Right lobe of liver (tissue), 4 donors: ENCODE measurements around the gene SLC29A2.

Experiments
- POLR2A ChIP-seq: fragments of 450-650 bp; IDR thresholded peaks from one replicate; pipeline ENCODE4 v1.6.1; 2017; ENCODE audit warnings: antibody characterized with exemption, mild to moderate bottlenecking
- TF ChIP-seq, protein P1 (sequence below), 4 donors: fragments of 200-600 bp in 3 of 4; fragments of 450-650 bp in 1 of 4; IDR thresholded peaks; one replicate each; pipeline versions ENCODE4 v1.5.1 to v1.8.0; 2016 to 2022; ENCODE audit warnings: antibody characterized with exemption in 4 of 4, mild to moderate bottlenecking in 2 of 4
- donor health status: DM: no; HTN: no; CAD: no.
- donor health status: DM: no; HTN: no; CAD: no.
- donor health status: DM: no; HTN: yes; CAD: no.

DNA sequence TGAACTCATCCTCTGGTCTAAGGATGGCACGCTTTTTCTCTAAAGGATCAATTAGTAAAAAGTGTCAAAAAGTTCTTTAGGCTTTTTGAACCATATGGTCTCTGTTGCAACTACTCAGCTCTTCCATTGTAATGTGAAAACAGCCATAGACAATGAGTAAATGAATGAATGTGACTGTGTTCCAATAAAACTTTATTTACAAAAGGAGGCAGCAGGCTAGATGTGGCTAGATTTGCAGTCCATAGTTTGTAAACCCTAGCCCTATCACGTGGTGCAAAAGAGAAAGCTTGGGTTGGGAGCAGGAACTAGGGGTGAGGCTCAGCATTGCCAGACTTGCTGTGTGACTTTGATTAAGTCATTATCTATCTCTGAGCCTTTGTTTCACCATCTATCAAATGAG lies 43.9 kb upstream of the SLC29A2 start:
- TF ChIP-seq, protein P1, sequence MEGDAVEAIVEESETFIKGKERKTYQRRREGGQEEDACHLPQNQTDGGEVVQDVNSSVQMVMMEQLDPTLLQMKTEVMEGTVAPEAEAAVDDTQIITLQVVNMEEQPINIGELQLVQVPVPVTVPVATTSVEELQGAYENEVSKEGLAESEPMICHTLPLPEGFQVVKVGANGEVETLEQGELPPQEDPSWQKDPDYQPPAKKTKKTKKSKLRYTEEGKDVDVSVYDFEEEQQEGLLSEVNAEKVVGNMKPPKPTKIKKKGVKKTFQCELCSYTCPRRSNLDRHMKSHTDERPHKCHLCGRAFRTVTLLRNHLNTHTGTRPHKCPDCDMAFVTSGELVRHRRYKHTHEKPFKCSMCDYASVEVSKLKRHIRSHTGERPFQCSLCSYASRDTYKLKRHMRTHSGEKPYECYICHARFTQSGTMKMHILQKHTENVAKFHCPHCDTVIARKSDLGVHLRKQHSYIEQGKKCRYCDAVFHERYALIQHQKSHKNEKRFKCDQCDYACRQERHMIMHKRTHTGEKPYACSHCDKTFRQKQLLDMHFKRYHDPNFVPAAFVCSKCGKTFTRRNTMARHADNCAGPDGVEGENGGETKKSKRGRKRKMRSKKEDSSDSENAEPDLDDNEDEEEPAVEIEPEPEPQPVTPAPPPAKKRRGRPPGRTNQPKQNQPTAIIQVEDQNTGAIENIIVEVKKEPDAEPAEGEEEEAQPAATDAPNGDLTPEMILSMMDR (IDR thresholded peaks at IDR 0.05) = no peak
- no peak for TF ChIP-seq POLR2A
